ENCODE measurements around the gene NPTN.

The NPTN gene

GRCh38 chr15:73631915-73632669, 1.1 kb downstream of the NPTN start:
- peak; percentile 51 for DNase-seq

- no peak for DNase-seq
Measured at GRCh38 chr15:73630921-73631362, 2.2 kb downstream of the NPTN start.

GRCh38 chr15:73629798-73630429, 3.3 kb downstream of the NPTN start:
- no peak for DNase-seq

- DNase-seq, result peak; percentile 66
Measured at GRCh38 chr15:73628976-73629797, 4.0 kb downstream of the NPTN start.

GRCh38 chr15:73628102-73628501, 5.1 kb downstream of the NPTN start:
- DNase-seq, result no peak

- no peak for DNase-seq
Measured at GRCh38 chr15:73626072-73626471, 7.1 kb downstream of the NPTN start.

GRCh38 chr15:73624530-73624929, 8.7 kb downstream of the NPTN start:
- DNase-seq, result no peak

GRCh38 chr15:73621286-73621826, 11.8 kb downstream of the NPTN start:
- no peak for DNase-seq

- no peak for DNase-seq
Measured at GRCh38 chr15:73620078-73620477, 13.1 kb downstream of the NPTN start.

GRCh38 chr15:73617913-73618312, 15.3 kb downstream of the NPTN start:
- DNase-seq, result no peak

GRCh38 chr15:73617301-73617831, 15.8 kb downstream of the NPTN start:
- no peak for DNase-seq

- peak; percentile 69 for DNase-seq
Measured at GRCh38 chr15:73608941-73609340, 24.2 kb downstream of the NPTN start.

GRCh38 chr15:73608475-73608874, 24.7 kb downstream of the NPTN start:
- no peak for DNase-seq

- no peak for DNase-seq
Measured at GRCh38 chr15:73607843-73608242, 25.3 kb downstream of the NPTN start.

GRCh38 chr15:73607405-73607804, 25.8 kb downstream of the NPTN start:
- DNase-seq, result peak; percentile 34

- DNase-seq, result no peak
Measured at GRCh38 chr15:73605759-73606436, 27.3 kb downstream of the NPTN start.

- no peak for DNase-seq
Measured at GRCh38 chr15:73604477-73604876, 28.7 kb downstream of the NPTN start.

- no peak for DNase-seq
Measured at GRCh38 chr15:73602992-73603391, 30.2 kb downstream of the NPTN start.

- DNase-seq, result no peak
Measured at GRCh38 chr15:73602446-73602843, 30.7 kb downstream of the NPTN start.

GRCh38 chr15:73601451-73602445, 31.4 kb downstream of the NPTN start:
- peak; percentile 53 for DNase-seq
